ENCODE measurements around the gene SHB. TPM values are rescaled to one million over a fixed set of nuclear protein-coding genes. Genes with fewer than 3 reads are reported as not detected.

SHB gene
- total and polyA plus RNA-seq, 2 of the 13 experiments (the other 11 are each of a cell fraction or from before 2014, with no cell fraction given), result 19.4 to 20.7 TPM

DNA sequence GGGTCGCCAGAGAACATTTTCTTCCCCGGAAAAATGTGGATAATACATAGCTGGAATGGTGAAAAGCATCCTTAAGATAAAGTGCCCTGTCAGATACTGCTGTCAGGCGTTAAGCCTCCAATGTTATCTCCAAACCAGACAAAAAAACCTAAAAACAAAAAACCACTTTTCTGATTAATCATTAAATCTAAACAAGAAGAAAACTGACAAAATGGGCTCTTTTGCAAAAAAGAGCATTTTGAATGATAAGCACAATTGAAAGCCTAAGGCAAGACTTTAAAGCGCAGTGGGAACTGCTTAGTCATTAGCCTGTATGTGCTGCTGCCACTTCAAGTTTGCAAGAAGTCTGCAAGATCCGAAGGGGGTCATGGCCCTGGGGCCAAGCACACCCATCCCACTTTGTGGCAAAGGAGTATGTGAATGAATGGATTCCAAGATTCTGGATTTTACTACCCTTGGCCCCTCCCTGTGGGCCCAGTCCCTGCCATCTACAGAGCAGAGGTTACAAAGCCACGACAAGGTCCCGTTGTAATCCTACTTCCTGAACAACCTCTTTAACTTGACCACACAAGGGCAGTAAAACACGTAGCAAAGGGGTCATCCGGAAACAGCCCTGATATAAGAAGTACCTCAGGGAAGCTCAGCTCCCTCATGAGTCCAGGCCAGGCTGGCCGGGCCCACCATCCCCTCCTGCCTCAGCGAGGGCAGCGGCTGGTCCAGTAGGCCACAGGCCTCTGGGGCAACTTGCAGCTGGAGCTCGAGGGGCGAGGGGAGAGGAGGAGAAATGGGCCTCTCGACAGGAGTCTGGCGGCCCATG is 29.7 kb downstream of the SHB start (continued):
- TF ChIP-seq, protein P1, sequence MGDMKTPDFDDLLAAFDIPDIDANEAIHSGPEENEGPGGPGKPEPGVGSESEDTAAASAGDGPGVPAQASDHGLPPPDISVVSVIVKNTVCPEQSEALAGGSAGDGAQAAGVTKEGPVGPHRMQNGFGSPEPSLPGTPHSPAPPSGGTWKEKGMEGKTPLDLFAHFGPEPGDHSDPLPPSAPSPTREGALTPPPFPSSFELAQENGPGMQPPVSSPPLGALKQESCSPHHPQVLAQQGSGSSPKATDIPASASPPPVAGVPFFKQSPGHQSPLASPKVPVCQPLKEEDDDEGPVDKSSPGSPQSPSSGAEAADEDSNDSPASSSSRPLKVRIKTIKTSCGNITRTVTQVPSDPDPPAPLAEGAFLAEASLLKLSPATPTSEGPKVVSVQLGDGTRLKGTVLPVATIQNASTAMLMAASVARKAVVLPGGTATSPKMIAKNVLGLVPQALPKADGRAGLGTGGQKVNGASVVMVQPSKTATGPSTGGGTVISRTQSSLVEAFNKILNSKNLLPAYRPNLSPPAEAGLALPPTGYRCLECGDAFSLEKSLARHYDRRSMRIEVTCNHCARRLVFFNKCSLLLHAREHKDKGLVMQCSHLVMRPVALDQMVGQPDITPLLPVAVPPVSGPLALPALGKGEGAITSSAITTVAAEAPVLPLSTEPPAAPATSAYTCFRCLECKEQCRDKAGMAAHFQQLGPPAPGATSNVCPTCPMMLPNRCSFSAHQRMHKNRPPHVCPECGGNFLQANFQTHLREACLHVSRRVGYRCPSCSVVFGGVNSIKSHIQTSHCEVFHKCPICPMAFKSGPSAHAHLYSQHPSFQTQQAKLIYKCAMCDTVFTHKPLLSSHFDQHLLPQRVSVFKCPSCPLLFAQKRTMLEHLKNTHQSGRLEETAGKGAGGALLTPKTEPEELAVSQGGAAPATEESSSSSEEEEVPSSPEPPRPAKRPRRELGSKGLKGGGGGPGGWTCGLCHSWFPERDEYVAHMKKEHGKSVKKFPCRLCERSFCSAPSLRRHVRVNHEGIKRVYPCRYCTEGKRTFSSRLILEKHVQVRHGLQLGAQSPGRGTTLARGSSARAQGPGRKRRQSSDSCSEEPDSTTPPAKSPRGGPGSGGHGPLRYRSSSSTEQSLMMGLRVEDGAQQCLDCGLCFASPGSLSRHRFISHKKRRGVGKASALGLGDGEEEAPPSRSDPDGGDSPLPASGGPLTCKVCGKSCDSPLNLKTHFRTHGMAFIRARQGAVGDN (CRISPR knock-in tag; IDR thresholded peaks at IDR 0.05), result peak; percentile 70
- TF ChIP-seq ZMYM3 (CRISPR knock-in tag; IDR thresholded peaks at IDR 0.05) (no peak), BHLHE40 (IDR thresholded peaks at IDR 0.05; ENCODE audit: low read length) (no peak), HNF4G (IDR thresholded peaks at IDR 0.05; ENCODE audit: borderline replicate concordance, low read depth, low read length) (no peak), HNF4G (CRISPR knock-in tag; IDR thresholded peaks at IDR 0.05; ENCODE audit: borderline replicate concordance, low read depth) (no peak), TCF7L2 (IDR thresholded peaks at IDR 0.05; ENCODE audit: low read depth, low read length) (no peak), NCOR1 (IDR thresholded peaks at IDR 0.05; ENCODE audit: borderline replicate concordance, low read length) (no peak)
- TF ChIP-seq, protein P2, sequence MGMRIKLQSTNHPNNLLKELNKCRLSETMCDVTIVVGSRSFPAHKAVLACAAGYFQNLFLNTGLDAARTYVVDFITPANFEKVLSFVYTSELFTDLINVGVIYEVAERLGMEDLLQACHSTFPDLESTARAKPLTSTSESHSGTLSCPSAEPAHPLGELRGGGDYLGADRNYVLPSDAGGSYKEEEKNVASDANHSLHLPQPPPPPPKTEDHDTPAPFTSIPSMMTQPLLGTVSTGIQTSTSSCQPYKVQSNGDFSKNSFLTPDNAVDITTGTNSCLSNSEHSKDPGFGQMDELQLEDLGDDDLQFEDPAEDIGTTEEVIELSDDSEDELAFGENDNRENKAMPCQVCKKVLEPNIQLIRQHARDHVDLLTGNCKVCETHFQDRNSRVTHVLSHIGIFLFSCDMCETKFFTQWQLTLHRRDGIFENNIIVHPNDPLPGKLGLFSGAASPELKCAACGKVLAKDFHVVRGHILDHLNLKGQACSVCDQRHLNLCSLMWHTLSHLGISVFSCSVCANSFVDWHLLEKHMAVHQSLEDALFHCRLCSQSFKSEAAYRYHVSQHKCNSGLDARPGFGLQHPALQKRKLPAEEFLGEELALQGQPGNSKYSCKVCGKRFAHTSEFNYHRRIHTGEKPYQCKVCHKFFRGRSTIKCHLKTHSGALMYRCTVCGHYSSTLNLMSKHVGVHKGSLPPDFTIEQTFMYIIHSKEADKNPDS (CRISPR knock-in tag; IDR thresholded peaks at IDR 0.05), result no peak
- TF ChIP-seq, protein P3, sequence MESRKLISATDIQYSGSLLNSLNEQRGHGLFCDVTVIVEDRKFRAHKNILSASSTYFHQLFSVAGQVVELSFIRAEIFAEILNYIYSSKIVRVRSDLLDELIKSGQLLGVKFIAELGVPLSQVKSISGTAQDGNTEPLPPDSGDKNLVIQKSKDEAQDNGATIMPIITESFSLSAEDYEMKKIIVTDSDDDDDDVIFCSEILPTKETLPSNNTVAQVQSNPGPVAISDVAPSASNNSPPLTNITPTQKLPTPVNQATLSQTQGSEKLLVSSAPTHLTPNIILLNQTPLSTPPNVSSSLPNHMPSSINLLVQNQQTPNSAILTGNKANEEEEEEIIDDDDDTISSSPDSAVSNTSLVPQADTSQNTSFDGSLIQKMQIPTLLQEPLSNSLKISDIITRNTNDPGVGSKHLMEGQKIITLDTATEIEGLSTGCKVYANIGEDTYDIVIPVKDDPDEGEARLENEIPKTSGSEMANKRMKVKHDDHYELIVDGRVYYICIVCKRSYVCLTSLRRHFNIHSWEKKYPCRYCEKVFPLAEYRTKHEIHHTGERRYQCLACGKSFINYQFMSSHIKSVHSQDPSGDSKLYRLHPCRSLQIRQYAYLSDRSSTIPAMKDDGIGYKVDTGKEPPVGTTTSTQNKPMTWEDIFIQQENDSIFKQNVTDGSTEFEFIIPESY (CRISPR knock-in tag; IDR thresholded peaks at IDR 0.05), result peak; percentile 40; the same call in 1 of the 2 replicates

Measured in HepG2 (cell line).